HG03095 (cell line): ENCODE measurements around the gene SUSD2.
A peak's percentile ranks its signal among the peaks of the same experiment; 100 is the strongest.

Experiments used
- ATAC-seq: cut with Tn5 transposase; IDR thresholded peaks from one replicate; pipeline ENCODE4 v1.9.1; 2021; ENCODE audit warnings: moderate library complexity; ENCODE audit not compliant: unreplicated experiment

SUSD2 gene

DNA sequence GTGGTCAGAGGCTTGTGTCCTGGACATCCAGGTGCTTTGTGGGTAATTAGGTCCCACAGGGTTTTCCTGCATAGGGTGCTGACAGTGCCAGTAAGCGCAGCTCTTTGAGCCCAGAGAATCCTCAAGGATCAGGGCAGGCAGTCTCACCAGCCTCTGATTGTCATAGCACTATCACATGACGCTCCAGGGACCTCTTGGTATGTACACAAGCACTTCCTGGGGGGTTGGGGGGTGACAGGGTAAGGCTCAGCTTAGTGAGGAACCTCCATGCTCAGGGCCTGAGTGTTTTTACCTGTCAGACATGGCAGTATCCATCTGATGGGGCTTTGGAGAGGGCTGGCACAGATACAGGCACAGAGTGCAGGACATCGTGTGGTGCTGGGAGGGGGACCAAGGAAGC, 27.9 kb upstream of the SUSD2 start:
- no peak for ATAC-seq

DNA sequence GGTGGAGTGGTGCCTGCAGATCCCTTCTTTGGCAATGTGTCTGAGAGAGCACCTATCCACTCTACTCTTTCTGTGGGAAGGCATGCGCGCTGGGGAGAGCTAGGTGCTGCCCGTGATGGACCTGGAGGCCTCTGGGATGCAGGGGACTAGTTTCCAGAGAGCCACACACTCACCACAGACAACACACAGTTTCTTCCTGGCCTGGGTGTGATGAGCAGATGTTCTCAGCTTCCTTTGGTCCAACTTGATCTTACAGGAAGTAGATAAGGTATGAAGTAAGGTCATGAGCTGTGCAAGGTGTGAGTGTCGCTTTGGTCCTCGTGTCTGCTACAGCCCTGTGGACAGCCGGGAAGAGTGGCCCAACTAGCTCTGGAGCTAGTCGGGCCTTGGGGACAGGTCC, 27.3 kb upstream of the SUSD2 start:
- ATAC-seq: no peak

DNA sequence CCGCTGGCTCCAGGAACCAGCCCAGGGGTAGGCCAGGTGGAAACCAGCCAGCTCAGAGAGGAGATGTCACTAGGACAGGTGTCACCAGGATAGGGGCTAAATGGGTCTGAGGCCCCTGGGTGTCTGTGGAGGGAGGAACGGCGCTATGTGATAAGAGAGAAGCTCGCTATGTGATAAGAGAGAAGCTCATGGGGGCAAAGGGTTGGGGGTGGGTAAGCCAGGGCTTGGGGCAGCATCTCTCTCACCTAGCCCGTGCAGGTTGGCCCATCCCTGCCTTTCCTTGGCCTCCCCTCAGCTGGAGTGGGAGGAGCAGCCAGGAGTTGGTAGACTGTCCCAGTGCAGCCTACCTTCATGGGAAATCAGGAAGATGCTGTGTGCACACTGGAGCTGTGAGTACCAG, 26.5 kb upstream of the SUSD2 start:
- ATAC-seq: no peak

- ATAC-seq: no peak
These were observed 25.6 kb upstream of the SUSD2 start for GRCh38 chr22:24155627-24156140.

GRCh38 chr22:24156141-24156912, 25.0 kb upstream of the SUSD2 start:
- ATAC-seq: no peak

GRCh38 chr22:24156913-24157821, 24.1 kb upstream of the SUSD2 start:
- peak; percentile 68 for ATAC-seq

- ATAC-seq: no peak
These were observed 23.5 kb upstream of the SUSD2 start for GRCh38 chr22:24157822-24158135.

- no peak for ATAC-seq
These were observed 21.6 kb upstream of the SUSD2 start for GRCh38 chr22:24159650-24160049.

DNA sequence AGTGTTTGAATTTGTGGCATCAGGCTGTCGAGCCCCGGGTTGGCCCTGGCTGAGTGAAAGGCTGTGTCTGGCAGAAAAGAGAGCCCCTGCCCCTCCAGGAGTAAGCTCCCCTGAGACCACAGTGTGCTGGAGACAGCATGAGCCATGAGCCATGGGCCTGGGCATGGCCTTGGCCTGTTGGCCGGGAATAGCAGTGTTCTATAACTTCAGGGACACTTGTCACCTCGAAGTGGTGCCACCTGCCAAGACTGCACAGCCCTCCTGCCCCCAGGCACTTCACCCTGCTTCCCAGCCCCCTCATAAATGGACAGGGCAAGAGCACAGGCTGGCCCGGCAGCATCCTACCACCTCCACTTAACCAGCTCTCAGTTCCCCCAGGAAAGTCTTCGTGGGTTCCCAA, 20.7 kb upstream of the SUSD2 start:
- no peak for ATAC-seq

DNA sequence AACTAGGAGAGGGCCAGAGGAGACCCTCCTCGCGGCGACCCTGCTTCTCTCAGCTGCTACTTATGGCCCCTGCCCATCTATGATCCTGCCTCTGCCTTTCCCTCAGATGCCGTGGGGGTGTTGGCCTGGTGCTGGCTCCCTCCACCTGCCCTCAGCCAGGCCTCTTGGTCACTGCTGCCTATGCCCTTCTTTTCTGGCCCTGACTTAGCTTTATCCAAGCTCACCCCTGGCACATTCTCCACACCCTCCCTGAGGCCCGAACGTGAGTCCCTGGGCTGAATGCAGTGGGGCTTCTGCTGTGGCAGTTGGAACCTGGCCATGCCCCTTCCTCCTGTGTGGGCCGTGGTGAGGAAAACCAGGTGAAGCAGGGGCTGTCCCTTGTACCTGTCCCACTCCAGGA, 19.8 kb upstream of the SUSD2 start:
- ATAC-seq: no peak

GRCh38 chr22:24161909-24162308, 19.4 kb upstream of the SUSD2 start:
- ATAC-seq: no peak

- ATAC-seq: no peak
These were observed 18.9 kb upstream of the SUSD2 start for GRCh38 chr22:24162436-24162835.

GRCh38 chr22:24164243-24164642, 17.0 kb upstream of the SUSD2 start:
- no peak for ATAC-seq

GRCh38 chr22:24164940-24165339, 16.3 kb upstream of the SUSD2 start:
- no peak for ATAC-seq

- no peak for ATAC-seq
These were observed 15.6 kb upstream of the SUSD2 start for GRCh38 chr22:24165673-24166072.

DNA sequence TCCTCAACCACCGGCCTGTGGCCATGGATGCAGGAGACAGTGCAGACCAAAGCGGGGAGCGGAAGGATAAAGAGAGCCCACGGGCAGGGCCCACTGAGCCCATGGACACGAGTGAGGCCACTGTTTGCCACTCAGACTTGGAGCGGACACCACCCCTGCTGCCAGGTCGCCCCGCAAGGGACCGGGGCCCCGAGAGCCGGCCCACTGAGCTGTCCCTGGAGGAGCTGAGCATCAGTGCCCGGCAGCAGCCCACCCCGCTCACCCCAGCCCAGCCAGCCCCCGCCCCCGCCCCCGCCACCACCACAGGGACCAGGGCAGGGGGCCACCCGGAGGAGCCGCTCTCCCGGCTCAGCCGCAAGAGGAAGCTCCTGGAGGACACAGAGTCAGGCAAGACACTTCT, 14.5 kb upstream of the SUSD2 start:
- no peak for ATAC-seq

DNA sequence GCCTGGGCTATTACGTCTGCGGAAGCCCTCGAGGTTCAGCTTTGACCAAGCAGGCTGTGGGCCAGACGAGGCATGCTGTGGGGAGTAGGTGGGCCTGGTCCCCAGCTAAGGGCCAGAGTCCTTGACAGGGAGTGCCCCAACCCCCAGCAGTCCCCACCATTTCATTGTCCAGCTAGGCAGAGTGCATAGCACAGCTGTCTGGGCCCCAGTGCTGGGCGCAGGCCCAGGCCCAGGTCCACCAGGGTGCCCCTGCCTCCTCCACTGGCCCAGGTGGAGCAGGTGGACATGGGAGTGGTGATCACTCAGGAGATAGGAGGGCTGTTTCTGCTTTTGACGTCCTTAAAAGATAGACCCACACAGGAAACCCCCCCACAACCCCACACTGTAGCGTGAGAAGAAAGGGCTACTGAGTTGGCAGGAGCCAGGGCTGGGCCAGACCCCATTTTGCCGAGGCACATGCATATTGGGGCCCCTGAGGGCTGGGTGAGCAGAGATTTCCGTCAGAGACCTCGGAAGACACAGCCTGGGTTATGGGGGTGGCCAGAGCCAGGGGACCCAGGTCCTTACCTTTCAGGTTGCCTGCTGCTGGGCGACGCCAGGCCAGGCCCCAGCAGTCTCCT, 11.7 kb upstream of the SUSD2 start:
- ATAC-seq: no peak

DNA sequence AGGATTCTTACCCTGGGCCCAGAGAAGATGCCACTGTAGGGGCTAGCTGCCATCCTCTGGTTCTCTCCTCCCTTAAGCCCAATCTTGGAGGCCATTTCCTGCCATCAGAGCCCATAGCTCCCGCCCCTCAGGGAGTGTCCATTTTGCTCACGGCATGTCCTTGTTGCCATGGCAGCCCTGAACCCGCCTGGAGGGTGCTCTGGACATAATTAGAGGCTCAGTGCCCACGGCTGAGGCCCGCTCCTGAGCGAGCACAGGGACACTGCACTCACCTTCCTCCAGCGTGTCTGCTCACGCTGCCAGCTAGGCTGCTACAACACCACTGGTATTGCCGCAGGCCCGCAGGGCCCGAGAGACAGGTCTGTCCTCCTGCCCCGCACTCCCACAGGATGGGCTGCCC, 11.1 kb upstream of the SUSD2 start:
- ATAC-seq: no peak

DNA sequence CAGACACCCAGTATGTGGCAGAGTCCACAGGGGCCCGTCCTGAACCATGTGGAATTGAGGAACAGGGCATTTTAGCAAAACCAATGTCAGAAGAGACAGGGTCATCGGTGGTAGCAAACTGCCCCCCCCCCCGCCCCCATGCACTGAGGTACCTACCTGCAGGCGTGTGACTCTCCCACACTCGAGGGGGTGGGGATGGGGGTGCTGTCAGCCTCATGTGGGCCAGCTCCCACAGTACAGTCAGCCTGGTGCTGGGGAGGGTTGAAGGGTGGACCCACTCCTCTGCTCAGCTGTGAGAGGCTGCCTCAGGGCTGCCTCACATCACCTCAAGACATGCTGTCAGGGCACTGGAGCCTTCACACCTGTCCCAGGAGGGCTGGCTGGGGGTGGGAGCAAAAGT, 10.7 kb upstream of the SUSD2 start:
- no peak for ATAC-seq

DNA sequence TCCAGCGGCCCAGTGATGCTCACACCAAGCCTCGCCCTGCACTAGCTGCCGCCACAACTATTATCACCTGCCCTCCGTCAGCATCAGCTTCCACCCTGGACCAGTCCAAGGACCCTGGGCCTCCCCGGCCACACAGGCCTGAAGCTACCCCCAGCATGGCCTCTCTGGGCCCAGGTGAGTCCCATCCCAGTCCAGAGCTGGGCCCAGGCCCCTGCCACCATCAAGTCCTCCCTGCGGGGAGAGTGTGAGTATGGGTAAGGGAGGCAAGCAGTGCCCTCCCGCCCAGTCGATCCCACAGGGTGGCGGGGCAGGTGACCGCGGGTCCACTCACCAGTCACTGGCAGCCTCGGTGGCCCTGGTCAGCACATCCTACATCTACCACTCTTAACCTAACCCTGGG, 9.5 kb upstream of the SUSD2 start:
- ATAC-seq: no peak

- no peak for ATAC-seq
These were observed 6.0 kb upstream of the SUSD2 start for GRCh38 chr22:24175160-24175808.
